Stimulated activated CD8-positive, alpha-beta memory T cell treated with anti-CD3 and anti-CD28 coated beads, Interleukin-4, amount 100 ng/mL, for 24 hours (primary cell): Measurements from ENCODE around the gene TYROBP.
A peak's percentile ranks its signal among the peaks of the same experiment; 100 is the strongest.
"Not testable (repeated sequence)": the region's sequence is repeated elsewhere in the genome, so short reads cannot be mapped to it uniquely, and the experiment has no call there.

Experiments
- DNase-seq: peaks from one replicate; pipeline ENCODE4 v3.0.0-alpha.2; 2020; ENCODE audit warnings: low read depth

TYROBP gene

GRCh38 chr19:35908010-35908441 lies at the start of gene TYROBP:
Gene TYROBP (minus strand): TSS chr19:35908295. CDS start chr19:35908228, 67 bp downstream.
- no peak for DNase-seq

DNA sequence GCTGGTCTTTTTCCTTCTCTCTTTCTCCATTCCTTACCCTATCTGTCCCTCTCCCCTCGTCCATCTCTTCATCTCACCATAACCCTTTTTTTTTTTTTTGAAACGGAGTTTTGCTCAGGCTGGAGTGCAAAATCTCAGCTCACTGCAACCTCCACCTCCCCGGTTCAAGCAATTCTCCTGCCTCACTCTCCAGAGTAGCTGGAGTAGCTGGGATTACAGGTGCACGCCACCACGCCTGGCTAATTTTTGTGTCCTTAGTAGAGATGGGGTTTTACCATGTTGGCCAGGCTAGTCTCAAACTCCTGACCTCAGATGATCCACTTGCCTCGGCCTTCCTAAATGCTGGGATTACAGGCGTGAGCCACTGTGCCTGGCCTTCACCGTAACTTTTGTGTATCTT lies 49.3 kb upstream of the TYROBP start:
- not testable (repeated sequence) for DNase-seq

- no peak for DNase-seq
Measured at GRCh38 chr19:35955881-35956634, 48.0 kb upstream of the TYROBP start.

DNA sequence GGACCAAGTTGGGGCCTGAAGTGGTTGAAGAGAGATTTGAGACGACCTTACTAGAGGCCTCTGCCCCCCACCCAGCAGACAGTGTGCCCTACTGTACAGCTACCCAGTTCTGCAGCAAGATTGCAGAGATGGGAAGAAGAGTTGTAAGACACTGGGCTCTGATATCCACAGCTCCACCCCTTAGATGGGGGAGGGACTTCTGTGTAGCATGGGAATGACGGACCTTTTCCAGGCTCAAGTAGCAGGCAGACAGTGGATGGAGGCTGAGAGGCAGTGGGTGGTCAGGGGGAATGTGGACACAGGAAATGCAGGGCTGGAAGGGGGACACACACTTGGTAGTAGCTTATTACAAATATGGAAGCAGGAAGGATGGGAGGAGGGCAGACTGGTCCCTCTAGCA lies 41.0 kb upstream of the TYROBP start:
- DNase-seq, result no peak

DNA sequence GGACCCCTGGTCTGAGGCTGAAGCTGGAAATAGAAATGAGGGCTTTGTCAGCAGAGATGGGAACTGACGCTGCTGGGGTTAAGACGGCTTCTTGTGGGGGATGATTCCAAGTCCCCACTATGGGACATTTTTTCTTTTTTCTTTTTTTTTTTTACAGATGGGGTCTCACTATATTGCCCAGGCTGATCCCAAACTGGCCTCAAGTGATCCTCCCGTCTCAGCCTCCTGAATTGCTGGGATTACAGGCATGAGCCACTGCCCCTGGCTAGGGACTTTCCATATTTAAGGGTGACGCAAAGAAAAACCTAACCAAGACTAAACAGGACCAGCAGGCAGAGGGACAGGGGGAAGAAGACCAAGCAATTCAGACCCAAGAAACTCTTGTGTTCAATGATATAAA lies 38.1 kb upstream of the TYROBP start:
- DNase-seq, result no peak

- no peak for DNase-seq
Measured at GRCh38 chr19:35945121-35945790, 37.2 kb upstream of the TYROBP start.

DNA sequence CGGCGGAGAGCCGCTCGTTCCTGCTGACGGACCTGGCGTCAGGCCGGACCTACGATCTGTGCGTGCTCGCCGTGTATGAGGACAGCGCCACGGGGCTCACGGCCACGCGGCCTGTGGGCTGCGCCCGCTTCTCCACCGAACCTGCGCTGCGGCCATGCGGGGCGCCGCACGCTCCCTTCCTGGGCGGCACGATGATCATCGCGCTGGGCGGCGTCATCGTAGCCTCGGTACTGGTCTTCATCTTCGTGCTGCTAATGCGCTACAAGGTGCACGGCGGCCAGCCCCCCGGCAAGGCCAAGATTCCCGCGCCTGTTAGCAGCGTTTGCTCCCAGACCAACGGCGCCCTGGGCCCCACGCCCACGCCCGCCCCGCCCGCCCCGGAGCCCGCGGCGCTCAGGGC lies 36.5 kb upstream of the TYROBP start:
- DNase-seq, result no peak

- DNase-seq, result no peak
Measured at GRCh38 chr19:35943321-35944301, 35.5 kb upstream of the TYROBP start.

DNA sequence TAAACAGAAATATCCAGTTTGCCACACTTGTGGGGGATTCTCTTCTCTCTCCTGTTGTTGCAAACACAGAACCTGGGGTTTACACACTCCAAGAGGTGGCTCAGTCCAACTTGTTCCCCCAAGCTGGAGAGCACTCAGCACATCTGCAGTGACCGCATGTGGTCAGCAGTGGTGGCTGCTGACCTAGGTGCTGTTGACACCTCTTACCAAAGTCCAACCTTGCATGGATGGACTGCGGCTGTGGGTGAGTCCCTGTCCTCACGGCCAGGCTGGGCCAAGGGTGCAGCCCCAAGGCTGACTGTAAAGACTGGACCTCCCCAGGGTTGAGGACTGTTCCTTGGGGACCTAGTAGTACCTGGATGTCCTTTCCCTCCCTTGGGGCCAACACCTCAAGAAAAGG lies 34.1 kb upstream of the TYROBP start:
- DNase-seq, result no peak

DNA sequence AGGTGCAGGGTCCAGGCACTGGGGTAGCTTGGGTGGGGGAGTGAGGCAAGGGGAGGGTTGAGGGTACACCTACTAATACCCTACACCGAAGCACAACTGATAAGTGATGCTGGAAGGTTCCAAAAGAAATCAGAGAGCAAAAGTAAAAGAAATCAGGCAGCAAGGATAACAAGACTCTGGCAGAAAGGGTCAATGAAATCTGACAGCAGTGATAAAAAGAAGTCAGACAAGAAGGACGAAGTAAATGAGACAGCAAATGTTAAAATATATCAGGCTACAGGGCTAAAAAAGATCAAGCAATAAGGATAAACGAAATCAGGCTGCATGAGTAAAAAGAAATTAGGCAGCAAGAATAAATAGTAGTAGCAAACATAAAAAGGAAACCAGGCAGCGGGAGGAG lies 32.7 kb upstream of the TYROBP start:
- no peak for DNase-seq

DNA sequence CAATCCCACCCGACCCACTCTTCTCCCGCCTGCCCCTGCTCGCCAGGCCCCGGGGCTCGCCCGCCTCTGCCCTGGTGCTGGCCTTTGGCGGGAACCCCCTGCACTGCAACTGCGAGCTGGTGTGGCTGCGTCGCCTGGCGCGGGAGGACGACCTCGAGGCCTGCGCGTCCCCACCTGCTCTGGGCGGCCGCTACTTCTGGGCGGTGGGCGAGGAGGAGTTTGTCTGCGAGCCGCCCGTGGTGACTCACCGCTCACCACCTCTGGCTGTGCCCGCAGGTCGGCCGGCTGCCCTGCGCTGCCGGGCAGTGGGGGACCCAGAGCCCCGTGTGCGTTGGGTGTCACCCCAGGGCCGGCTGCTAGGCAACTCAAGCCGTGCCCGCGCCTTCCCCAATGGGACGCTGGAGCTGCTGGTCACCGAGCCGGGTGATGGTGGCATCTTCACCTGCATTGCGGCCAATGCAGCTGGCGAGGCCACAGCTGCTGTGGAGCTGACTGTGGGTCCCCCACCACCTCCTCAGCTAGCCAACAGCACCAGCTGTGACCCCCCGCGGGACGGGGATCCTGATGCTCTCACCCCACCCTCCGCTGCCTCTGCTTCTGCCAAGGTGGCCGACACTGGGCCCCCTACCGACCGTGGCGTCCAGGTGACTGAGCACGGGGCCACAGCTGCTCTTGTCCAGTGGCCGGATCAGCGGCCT lies 32.1 kb upstream of the TYROBP start:
- no peak for DNase-seq

GRCh38 chr19:35939307-35940077 lies 31.4 kb upstream of the TYROBP start:
- no peak for DNase-seq

- no peak for DNase-seq
Measured at GRCh38 chr19:35938282-35939224, 30.5 kb upstream of the TYROBP start.

DNA sequence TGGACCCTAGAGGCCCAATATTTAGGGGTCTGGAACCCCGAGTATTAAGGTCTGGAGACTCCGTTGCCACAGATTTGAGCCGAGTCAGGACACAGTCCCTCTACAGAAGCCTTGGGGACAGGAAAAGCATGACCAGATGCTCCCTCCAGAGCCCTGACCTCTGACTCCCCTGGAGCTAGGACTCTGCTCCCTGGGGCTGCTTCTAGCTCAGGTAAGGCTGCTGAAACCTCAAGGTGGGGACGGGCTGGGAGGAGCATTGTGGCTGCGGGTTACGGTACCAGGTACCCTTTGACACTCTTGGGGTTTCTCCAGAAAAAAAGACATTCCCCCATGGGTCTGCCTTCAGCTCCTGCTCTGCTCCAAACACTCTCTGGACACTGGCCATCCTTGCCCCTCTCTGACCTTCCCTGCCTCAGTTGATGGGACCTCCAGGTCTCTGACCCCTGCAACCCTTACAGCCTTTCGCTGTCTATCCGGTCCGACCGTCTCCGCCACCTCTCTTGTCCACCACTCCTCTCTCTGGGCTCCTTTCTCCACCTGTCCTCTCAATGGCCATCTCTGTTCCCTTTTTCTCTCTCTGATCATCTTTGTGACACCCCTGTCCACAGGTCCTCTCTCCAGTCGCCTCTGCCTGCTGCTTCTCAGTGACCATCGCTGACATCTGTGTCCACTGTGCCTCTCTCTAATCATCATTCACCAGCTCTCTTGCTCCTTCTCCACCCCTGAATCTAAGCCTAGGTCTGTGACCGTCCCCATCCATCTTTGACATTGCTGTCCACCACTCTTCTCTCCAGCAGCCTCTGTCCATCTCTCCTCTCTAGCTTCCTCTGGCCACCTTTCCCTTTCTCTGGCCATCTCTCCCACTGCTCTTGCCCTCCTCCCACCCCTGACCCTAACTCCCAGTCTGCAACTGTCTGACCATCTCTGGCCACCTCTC lies 29.5 kb upstream of the TYROBP start:
- no peak for DNase-seq

DNA sequence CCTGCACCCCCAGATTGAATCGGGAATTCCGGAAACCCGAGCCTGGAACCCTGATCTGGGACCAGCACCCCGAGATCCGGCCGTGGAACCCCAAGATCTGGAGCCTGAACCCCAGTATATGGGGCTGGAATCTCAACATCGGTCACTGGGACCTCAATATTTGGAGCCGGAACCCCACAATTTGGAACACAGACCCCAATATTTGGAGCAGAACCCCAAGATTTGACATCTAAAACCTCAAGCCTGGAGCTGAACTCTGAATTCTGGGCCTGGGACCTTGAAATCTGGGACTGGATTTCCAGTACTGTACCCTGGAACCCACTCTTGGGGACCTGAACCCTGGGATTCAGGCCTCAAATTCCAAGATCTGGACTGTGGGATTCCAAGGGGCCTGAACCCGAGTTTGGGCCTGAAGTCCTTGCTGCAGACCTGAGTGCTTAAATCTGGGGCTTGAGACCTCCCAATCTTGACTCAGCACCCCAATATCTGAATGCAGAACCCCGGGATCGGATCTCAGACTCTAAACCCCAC lies 28.7 kb upstream of the TYROBP start:
- DNase-seq, result no peak

- peak; percentile 53 for DNase-seq
Measured at GRCh38 chr19:35935911-35936737, 28.0 kb upstream of the TYROBP start, which contains the start of gene LRFN3. Gene LRFN3 (plus strand): TSS chr19:35936374. CDS start chr19:35939426, 3,052 bp downstream.

- no peak for DNase-seq
Measured at GRCh38 chr19:35932291-35932936, 24.3 kb upstream of the TYROBP start.
